GM23338 (cell line): ENCODE measurements around the gene SLC12A6.

ENCODE experiments used
- CTCF ChIP-seq, 2 experiments: fragments of 200-600 bp in 1 of 2; sonication (generic) in 1 of 2; conservative IDR thresholded peaks; 2 replicates each; pipeline versions ENCODE4 v1.5.1 to v1.6.1; 2016 to 2017; ENCODE audit warnings: antibody characterized with exemption in 2 of 2, low read depth in 2 of 2, mild to moderate bottlenecking in 2 of 2, moderate library complexity in 1 of 2
- EZH2 ChIP-seq: fragments of 200-600 bp; sonication (generic); IDR thresholded peaks from one replicate; pipeline ENCODE4 v1.8.0; 2017; ENCODE audit warnings: antibody characterized with exemption, mild to moderate bottlenecking, low read depth; ENCODE audit not compliant: unreplicated experiment
- EZH2phosphoT487 ChIP-seq: fragments of 200-600 bp; sonication (generic); IDR thresholded peaks from one replicate; pipeline ENCODE4 v1.8.1; 2018; ENCODE audit warnings: antibody characterized with exemption; ENCODE audit not compliant: unreplicated experiment
- JUNB ChIP-seq: IDR thresholded peaks from one replicate; pipeline ENCODE4 v1.6.1; 2016; ENCODE audit warnings: antibody characterized with exemption; ENCODE audit not compliant: unreplicated experiment
- POLR2AphosphoS5 ChIP-seq: IDR thresholded peaks from 2 replicates; pipeline ENCODE4 v1.6.1; 2016; ENCODE audit warnings: antibody characterized with exemption, low read depth

GRCh38 chr15:34327906-34328305 is 9.7 kb downstream of the SLC12A6 start:
- no peak for TF ChIP-seq CTCF (conservative IDR thresholded peaks at IDR 0.05; ENCODE audit: low read depth in 2 of 2)
- TF ChIP-seq POLR2AphosphoS5: no peak
- TF ChIP-seq EZH2: no peak
- no peak for TF ChIP-seq EZH2phosphoT487
- no peak for TF ChIP-seq JUNB
